ENCODE results near the gene RBP5. TPM values are rescaled to one million over a fixed set of nuclear protein-coding genes. Genes with fewer than 3 reads are reported as not detected.

RBP5 gene
- polyA plus RNA-seq, 2 of the 4 experiments (the other 2 are of a cell fraction), result 0.25 TPM; not detected in 1

- TF ChIP-seq RCOR1 (IDR thresholded peaks at IDR 0.05; ENCODE audit: low read depth, low read length), result no peak
- TF ChIP-seq BHLHE40 (IDR thresholded peaks at IDR 0.05; ENCODE audit: low read depth, low read length), result no peak
- no peak for TF ChIP-seq FOXS1 (CRISPR knock-in tag; IDR thresholded peaks at IDR 0.05)
- no peak for TF ChIP-seq POLR2A (IDR thresholded peaks at IDR 0.05; ENCODE audit: low read length)
- no peak for TF ChIP-seq HOXB5 (CRISPR knock-in tag; IDR thresholded peaks at IDR 0.05)
- no peak for TF ChIP-seq NR3C1 (IDR thresholded peaks at IDR 0.05)
- TF ChIP-seq HES2 (IDR thresholded peaks at IDR 0.05), result no peak
- TF ChIP-seq HOXB13 (CRISPR knock-in tag; IDR thresholded peaks at IDR 0.05; ENCODE audit: low read depth), result no peak
- TF ChIP-seq USF2 (IDR thresholded peaks at IDR 0.05), result no peak
- TF ChIP-seq FOSB (CRISPR knock-in tag; IDR thresholded peaks at IDR 0.05), result no peak
- no peak for TF ChIP-seq HMGXB4 (CRISPR knock-in tag; IDR thresholded peaks at IDR 0.05; ENCODE audit: borderline replicate concordance)
- no peak for TF ChIP-seq POLR2AphosphoS2 (conservative IDR thresholded peaks at IDR 0.05; ENCODE audit: low read length)
- TF ChIP-seq JUN (IDR thresholded peaks at IDR 0.05), result no peak
- no peak for TF ChIP-seq KDM5A (IDR thresholded peaks at IDR 0.05)
- TF ChIP-seq TP53 (CRISPR knock-in tag; IDR thresholded peaks at IDR 0.05), result no peak
- TF ChIP-seq ZNF302 (CRISPR knock-in tag; IDR thresholded peaks at IDR 0.05), result no peak
- no peak for TF ChIP-seq MAFK (IDR thresholded peaks at IDR 0.05; ENCODE audit: partially characterized antibody)
- TF ChIP-seq REST (IDR thresholded peaks at IDR 0.05), result no peak
- TF ChIP-seq CHD4 (IDR thresholded peaks at IDR 0.05; ENCODE audit: borderline replicate concordance), result no peak
- no peak for TF ChIP-seq ZFP36 (IDR thresholded peaks at IDR 0.05; ENCODE audit: borderline replicate concordance, partially characterized antibody)
Measured at GRCh38 chr12:7122811-7123769, 5.6 kb downstream of the RBP5 start.

More at GRCh38 chr12:7122811-7123769, 5.6 kb downstream of the RBP5 start:
- DNase-seq (ENCODE audit: low read depth in 1 of 2, low spot score in 1 of 2) (no peak), ATAC-seq (no peak), FAIRE-seq (no peak)
- ChIA-PET CTCF (interaction anchor here (0.9 to 5.8 kb wide), 8 partner anchors 10 to 65 kb away, joined by 3 to 35 read pairs (median 4); partner anchors contain the start of gene C1RL), POLR2A (no interaction called here)
- H3K4me1 ChIP-seq, result no peaks in the 10 kb centered on the region
- WGBS (ENCODE audit: missing lambda C conversion rate), result 83% methylated on average over 7 of the region's 7 CpGs
- H3K9me3 ChIP-seq, result no peaks in the 10 kb centered on the region
- H3K4me2 ChIP-seq, result no peak overlapping the region
- no peak overlapping the region for H3K27ac ChIP-seq
- H3K4me3 ChIP-seq, result no peak overlapping the region

Measured in A549 (cell line).